HG03196 (cell line): ENCODE results near the gene KRTAP10-7.
"Not testable (repeated sequence)": the region's sequence is repeated elsewhere in the genome, so short reads cannot be mapped to it uniquely, and the experiment has no call there.

Experiments used
- ATAC-seq: cut with Tn5 transposase; IDR thresholded peaks from one replicate; pipeline ENCODE4 v1.9.1; 2021; ENCODE audit not compliant: unreplicated experiment

Gene KRTAP10-7

DNA sequence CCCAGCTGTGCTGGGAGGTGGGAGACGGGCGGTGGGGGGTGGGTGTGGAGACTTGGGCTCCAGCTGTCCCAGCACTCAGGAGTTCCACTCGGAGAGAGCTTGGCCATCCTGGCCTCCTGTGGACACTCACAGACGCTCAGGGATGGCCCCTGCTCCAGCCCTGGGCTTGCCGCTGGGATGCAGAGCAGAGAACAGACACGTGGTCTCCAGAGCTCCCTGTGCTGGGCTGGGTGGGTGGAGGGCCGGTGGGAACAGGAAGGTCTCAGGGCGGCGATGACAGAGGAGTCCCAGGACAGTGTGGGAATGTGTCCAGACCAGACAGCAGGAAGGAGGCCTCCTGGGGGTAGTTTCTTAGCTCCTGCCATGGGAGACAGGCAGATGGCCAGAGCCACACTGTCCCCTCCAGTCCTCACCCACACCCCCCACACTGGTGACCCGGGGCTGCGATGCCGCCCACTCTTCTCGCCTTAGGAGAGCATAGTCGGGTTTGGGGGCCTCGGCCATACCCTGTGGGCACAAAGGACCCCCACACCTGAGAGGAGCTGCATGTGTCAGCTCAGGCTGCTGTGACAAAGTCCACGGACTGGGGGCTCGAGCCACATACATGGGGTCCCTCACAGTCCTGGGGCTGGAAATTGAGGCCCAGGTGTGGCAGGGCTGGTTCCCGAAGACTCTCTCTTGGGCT, 28.5 kb downstream of the KRTAP10-7 start:
- no peak for ATAC-seq

DNA sequence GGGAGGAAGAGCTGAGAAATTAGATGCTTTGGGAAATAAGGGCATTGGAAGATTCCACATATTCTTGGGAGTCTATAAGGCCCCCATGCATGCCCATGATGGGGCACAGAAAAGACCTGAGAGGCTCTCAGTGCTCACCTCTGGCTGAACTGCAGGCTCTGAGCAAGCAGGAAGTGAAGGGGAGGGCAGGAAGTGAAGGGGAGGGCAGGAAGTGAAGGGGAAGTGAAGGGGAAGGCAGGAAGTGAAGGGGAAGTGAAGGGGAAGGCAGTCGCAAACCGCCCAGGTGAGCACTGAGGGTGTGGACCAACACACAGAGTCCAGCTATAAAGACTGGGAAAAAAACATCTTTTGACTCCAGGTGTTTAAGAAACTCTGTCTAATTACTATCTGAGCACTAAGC, 30.0 kb downstream of the KRTAP10-7 start:
- no peak for ATAC-seq

GRCh38 chr21:44632067-44632466, 31.7 kb downstream of the KRTAP10-7 start:
- ATAC-seq = no peak

GRCh38 chr21:44636209-44637017, 36.0 kb downstream of the KRTAP10-7 start:
- ATAC-seq = no peak

DNA sequence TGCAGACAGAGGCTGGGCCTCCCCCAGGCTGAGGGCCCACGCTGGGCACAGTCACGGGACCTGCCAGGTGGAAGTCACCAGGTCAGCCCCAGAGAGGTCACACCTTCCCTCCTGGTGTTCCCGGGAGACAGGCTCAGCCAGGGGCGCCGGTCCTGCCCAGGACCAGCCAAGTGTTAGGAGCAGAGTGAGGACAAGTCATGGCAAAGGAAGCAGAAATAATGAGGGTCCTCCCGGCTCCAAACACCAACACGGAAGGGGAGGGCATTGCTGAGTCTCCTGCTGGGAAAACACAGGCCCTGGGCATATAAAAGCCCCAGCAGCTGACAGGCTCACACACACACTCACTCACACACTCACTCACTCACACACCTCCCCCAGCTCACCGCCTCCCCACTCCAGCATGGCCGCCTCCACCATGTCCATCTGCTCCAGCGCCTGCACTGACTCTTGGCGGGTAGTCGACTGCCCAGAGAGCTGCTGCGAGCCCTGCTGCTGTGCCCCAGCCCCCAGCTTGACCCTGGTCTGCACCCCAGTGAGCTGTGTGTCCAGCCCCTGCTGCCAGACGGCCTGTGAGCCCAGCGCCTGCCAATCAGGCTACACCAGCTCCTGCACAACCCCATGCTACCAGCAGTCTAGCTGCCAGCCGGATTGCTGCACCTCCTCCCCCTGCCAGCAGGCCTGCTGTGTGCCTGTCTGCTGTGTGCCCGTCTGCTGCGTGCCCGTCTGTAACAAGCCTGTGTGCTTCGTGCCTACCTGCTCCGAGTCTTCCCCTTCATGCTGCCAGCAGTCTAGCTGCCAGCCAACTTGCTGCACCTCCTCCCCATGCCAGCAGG, 36.8 kb downstream of the KRTAP10-7 start, which contains the start of gene KRTAP10-10:
Gene KRTAP10-10 (plus strand): TSS at position 339 of the 833 bp plus-strand sequence. CDS start 62 bp downstream, at position 401.
- no peak for ATAC-seq

GRCh38 chr21:44637851-44638348, 37.5 kb downstream of the KRTAP10-7 start:
- not testable (repeated sequence) for ATAC-seq

DNA sequence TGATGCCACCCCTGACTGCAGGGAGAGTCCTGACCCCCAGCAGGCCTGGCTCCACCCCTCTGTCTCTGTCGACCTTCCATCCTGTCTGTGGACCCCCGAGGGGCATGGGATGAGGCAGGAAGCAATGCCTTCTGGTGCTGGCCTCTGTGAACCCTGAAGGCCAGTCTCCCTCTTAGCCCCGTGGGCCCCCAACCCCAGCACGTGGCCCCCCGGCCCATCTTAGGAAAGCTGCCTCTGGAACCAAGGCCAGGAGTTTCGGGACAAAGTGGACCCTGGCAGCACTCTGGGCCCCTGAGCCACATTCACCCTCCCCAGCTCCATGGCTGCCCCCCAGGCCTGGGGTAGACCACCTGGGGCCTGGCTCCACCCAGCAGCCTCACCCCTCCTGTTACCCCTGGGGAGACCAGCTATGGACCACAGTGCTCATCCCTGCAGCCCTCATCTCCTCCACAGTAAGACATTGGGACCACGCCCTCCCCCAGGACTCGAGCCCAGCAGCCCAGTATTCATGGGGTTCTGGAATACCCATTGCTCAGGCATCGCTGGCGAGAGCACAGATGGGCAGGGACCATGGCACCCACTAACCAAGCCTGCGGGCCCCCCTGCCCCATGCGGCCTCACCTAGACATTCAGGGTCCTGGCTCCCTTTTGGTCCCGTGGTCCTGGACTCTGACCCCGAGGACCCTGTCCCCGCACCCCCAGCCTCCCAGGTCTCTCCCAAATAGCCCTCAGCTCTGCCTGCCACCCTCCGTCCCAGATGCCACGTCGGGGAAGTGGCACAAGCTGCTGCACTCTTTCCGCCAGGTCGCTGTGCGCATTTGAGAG, 38.3 kb downstream of the KRTAP10-7 start:
- not testable (repeated sequence) for ATAC-seq

DNA sequence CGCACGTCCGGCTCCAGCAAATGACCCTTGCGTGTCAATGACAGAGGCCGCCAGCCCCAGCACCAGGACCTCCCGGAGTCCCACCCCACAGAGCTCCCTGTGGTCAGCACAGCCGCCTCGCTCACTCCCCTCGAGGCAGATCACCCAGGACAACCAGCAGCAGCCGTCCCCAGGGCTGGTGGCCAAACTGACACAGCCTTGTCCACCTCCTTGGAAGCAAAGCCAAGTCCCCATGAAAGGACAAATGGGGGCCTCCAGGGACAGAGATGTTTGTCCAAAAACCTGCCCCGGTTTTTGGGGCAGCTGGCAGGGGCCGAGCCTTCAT, 38.9 kb downstream of the KRTAP10-7 start:
- no peak for ATAC-seq

DNA sequence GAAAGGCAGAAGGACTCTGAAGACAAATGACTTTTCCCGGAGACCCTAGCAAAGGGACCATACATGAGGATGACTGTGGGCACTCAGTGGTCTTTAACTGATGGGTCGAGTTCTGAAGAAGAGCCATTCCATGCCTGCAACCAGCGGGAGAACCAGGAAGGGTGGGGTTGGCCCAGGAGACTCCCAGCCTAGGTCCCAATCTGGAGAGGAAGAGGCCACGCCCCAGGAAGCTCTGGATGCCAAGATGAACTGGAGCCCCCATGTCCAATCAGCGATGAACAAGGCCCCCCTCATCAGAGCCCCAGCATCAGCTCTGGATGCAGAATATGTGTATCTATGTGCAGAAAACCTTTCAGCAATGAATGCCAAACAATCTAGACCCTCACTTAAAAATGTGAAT, 40.4 kb downstream of the KRTAP10-7 start:
- ATAC-seq = no peak

- no peak for ATAC-seq
These were observed 43.4 kb downstream of the KRTAP10-7 start for GRCh38 chr21:44643741-44644310.

GRCh38 chr21:44644878-44645277, 44.5 kb downstream of the KRTAP10-7 start:
- ATAC-seq = no peak

GRCh38 chr21:44646366-44647221, 46.2 kb downstream of the KRTAP10-7 start, which contains the start of gene KRTAP10-11:
TSS of gene KRTAP10-11 (plus strand) at chr21:44646414. CDS start at chr21:44646459, 45 bp downstream.
- ATAC-seq = not testable (repeated sequence)

DNA sequence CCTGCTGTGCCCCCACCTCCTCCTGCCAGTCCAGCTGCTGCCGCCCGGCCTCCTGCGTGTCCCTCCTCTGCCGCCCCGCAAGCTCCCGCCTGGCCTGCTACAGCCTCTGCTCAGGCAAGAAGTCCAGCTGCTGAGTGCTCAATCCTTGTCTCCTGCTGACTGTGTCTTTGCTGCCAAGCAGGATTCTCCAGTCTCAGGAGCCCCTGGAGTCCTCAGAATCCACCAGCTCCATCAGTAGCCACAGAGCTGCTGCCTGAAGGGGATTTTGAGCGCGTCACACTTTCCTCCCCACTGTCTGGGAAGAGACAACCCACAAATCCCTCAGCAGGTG, 46.8 kb downstream of the KRTAP10-7 start:
- ATAC-seq = no peak

- ATAC-seq = no peak
These were observed 48.3 kb downstream of the KRTAP10-7 start for GRCh38 chr21:44648557-44649311.

- ATAC-seq = no peak
These were observed 49.2 kb downstream of the KRTAP10-7 start for GRCh38 chr21:44649521-44650100.

DNA sequence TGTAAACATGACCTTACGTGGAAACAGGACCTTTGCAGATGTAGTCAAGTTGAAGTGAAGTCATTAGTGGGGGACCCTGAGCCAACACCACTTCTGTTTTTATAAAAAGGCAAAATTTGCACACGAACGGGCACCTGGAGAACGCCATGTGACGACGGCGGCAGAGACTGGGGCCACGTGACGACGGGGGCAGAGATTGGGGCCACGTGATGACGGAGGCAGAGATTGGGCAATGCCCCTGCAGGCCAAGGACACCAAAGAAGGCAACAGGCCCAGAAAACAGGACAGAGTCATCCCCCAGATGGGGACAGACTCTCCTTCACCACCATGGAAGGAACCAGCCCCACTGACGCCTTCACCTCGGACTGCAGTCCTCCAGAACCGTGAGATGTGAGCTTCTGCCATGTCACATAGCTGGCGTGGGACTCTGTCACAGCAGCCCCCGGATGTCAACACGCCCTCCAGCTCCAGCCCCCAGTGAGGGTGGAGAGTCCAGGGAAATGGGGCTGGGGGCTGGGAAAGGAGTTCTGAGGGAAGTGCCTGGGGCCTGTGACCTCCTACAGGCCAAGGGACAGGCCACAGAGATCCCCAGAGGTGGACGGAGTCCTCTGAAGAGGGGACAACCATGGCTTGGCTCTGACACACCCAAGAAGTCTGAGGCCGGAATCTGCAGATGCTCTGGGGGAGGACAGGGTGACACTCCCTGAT, 50.0 kb downstream of the KRTAP10-7 start:
- no peak for ATAC-seq

DNA sequence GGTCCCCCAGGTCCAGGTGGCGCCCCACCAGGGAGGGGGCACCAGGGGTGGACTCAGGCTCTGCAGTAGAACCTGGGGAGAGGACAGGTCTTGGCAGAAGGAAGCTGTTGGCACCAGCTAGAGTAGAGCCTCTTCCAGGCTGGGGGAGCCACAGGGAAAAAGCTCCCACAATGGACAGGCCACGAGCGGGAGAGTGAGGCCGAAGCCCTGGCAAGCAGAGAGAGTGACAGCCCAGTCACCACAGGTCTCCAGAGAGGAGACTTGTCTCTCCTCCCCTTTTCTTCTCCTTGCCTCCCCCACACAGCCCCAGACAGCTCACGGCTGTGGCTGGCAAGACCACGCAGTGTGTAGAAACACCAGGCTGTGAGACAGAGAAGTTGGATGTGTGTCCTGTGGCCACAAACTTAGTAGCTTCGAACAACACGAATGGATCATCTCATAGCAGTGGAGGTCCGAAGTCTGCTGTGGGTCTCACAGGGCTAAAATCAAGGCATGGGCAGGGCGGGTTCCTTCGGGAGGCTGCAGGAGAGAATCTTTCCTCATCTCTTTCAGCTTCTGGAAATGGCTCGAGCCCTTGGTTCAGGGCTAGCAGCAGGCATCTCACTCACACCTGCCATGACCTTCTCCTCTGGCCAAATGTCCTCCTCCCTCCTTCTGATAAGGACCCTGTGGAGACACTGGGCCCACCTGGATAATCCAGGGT, 50.7 kb downstream of the KRTAP10-7 start:
- ATAC-seq = no peak
